ENCODE data around the gene AHCY. TPM values are rescaled to one million over a fixed set of nuclear protein-coding genes. Genes with fewer than 3 reads are reported as not detected.
A peak's percentile ranks its signal among the peaks of the same experiment; 100 is the strongest.

The AHCY gene
- polyA plus RNA-seq, 1 donor, result 161 TPM

DNA sequence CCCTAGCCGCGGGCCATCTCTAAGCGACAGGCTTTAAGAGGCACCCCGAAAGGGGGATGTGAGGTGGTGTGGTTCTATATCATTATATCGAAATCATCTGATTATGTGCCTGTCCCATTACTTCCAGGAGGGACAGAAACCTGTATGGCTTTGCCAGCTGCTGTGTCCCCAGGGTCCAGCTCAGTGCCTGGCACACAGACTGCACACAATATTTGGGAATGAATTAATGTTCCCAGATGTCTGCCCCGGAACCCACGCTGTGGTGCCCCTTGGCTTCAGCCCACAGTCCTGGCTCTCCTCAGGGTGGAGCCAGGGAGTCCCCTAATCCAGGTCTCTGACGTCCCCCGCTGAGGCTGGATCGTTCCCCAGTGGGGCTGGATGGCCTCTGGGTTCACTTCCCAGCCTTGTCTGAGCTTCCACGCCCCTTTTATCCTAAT lies 8.9 kb upstream of the AHCY start:
- H3K27me3 ChIP-seq (ENCODE audit: control insufficient read depth, insufficient read depth, low read length), result peaks cover 4% of the 10 kb centered on the region
- no peaks in the 10 kb centered on the region for H3K36me3 ChIP-seq (ENCODE audit: control insufficient read depth, insufficient read depth, low read length)
- peaks cover 30% of the 10 kb centered on the region for H3K4me1 ChIP-seq (ENCODE audit: control insufficient read depth, insufficient read depth, low read length)
- peak in 1 of 2 donors; percentile 26 for DNase-seq
- H3K27ac ChIP-seq (ENCODE audit: low read length), result peak overlapping the region; percentile 60
- H3K9me3 ChIP-seq (ENCODE audit: control insufficient read depth, low read depth, low read length), result no peaks in the 10 kb centered on the region
- peak overlapping the region; percentile 33 for H3K4me3 ChIP-seq (ENCODE audit: low read length)
- no CpG with 5 or more reads among the region's 11 CpGs for WGBS (ENCODE audit: insufficient coverage, low lambda C conversion rate)

GRCh38 chr20:34311118-34312023 lies 8.2 kb upstream of the AHCY start:
- peak overlapping the region; percentile 33 for H3K4me3 ChIP-seq (ENCODE audit: low read length)
- peaks cover 30% of the 10 kb centered on the region for H3K4me1 ChIP-seq (ENCODE audit: control insufficient read depth, insufficient read depth, low read length)
- DNase-seq, result peak; percentile 85 to 92
- no peaks in the 10 kb centered on the region for H3K9me3 ChIP-seq (ENCODE audit: control insufficient read depth, low read depth, low read length)
- H3K36me3 ChIP-seq (ENCODE audit: control insufficient read depth, insufficient read depth, low read length), result no peaks in the 10 kb centered on the region
- H3K27ac ChIP-seq (ENCODE audit: low read length), result peak overlapping the region; percentile 60
- H3K27me3 ChIP-seq (ENCODE audit: control insufficient read depth, insufficient read depth, low read length), result peaks cover 4% of the 10 kb centered on the region
- no CpG with 5 or more reads among the region's 45 CpGs for WGBS (ENCODE audit: insufficient coverage, low lambda C conversion rate)

- WGBS (ENCODE audit: insufficient coverage, low lambda C conversion rate), result no CpG with 5 or more reads among the region's 19 CpGs
- H3K27me3 ChIP-seq (ENCODE audit: control insufficient read depth, insufficient read depth, low read length), result peaks cover 4% of the 10 kb centered on the region
- peak overlapping the region; percentile 60 for H3K27ac ChIP-seq (ENCODE audit: low read length)
- DNase-seq, result peak; percentile 51 to 79
- peaks cover 30% of the 10 kb centered on the region for H3K4me1 ChIP-seq (ENCODE audit: control insufficient read depth, insufficient read depth, low read length)
- H3K9me3 ChIP-seq (ENCODE audit: control insufficient read depth, low read depth, low read length), result no peaks in the 10 kb centered on the region
- H3K36me3 ChIP-seq (ENCODE audit: control insufficient read depth, insufficient read depth, low read length), result no peaks in the 10 kb centered on the region
- H3K4me3 ChIP-seq (ENCODE audit: low read length), result peak overlapping the region; percentile 33
Measured at GRCh38 chr20:34310481-34311117, 7.4 kb upstream of the AHCY start.

DNA sequence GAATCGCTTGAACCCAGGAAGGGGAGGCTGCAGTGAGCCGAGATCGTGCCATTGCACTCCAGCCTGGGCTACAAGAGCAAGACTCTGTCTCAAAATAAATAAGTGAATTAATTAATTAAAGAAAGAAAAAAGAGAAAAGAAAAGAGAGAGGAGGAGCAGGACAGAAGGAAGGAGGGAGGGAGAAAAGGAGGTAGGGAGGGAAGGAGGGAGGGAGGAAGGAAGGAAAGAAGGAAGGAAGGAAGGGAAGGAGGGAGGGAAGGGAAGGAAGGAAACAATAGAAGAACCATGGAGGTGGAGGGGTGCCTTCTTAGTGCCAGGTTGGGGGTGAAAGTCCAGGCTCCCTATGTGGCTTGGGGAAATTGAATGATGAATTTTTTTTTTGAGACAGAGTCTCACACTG lies 6.5 kb upstream of the AHCY start:
- H3K4me3 ChIP-seq (ENCODE audit: low read length), result no peak overlapping the region
- H3K27ac ChIP-seq (ENCODE audit: low read length), result peak overlapping the region; percentile 60
- no peaks in the 10 kb centered on the region for H3K36me3 ChIP-seq (ENCODE audit: control insufficient read depth, insufficient read depth, low read length)
- 100% methylated on average over 2 of the region's 3 CpGs for WGBS (ENCODE audit: insufficient coverage, low lambda C conversion rate)
- H3K4me1 ChIP-seq (ENCODE audit: control insufficient read depth, insufficient read depth, low read length), result peaks cover 30% of the 10 kb centered on the region
- no peaks in the 10 kb centered on the region for H3K9me3 ChIP-seq (ENCODE audit: control insufficient read depth, low read depth, low read length)
- peaks cover 4% of the 10 kb centered on the region for H3K27me3 ChIP-seq (ENCODE audit: control insufficient read depth, insufficient read depth, low read length)
- DNase-seq, result no peak

DNA sequence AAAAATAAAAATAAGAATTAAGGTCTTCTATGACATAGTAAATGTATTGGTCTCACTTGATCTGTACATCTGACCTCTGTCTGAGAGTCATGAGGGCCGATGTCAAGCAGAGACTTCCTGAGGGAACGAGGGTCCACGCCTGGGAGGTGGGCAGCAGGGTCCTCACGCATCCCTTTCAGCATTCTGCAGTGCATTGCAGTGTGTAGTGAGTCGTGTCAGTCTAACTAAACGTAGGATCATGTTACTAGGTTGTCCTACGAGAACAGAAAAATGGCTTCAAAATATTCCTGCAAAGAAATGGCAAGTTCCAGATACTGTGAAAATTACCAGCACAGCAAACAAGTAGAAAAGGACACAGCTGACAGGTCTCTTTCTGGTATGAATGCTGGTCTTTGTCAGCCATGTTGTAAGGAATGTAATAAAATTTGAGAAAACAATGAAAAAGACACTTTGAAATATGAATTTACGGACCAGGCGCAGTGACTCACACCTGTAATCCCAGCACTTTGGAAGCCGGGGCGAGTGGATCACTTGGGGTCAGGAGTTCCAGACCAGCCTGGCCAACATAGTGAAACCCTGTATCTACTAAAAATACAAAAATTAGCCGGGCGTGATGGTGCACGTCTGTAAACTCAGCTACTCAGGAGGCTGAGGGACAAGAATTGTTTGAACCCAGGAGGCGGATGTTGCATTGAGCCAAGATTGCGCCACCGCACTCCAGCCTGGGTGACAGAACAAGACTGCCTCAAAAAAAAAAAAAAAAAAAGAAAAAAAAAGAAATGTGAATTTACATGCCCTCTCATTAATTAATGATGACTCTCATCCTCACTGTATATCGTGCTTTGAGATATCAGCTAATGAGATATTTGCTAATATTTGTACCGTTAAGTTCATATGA lies 2.4 kb upstream of the AHCY start:
- peaks cover 28% of the 10 kb centered on the region for H3K4me1 ChIP-seq (ENCODE audit: control insufficient read depth, insufficient read depth, low read length)
- H3K36me3 ChIP-seq (ENCODE audit: control insufficient read depth, insufficient read depth, low read length), result no peaks in the 10 kb centered on the region
- no peak for DNase-seq
- no peaks in the 10 kb centered on the region for H3K9me3 ChIP-seq (ENCODE audit: control insufficient read depth, low read depth, low read length)
- no peak overlapping the region for H3K4me3 ChIP-seq (ENCODE audit: low read length)
- H3K27me3 ChIP-seq (ENCODE audit: control insufficient read depth, insufficient read depth, low read length), result no peaks in the 10 kb centered on the region
- no peak overlapping the region for H3K27ac ChIP-seq (ENCODE audit: low read length)
- 81% methylated on average over 3 of the region's 19 CpGs for WGBS (ENCODE audit: insufficient coverage, low lambda C conversion rate)

- Histone ChIP-seq H3K9me3 (ENCODE audit: control insufficient read depth, low read depth, low read length) (no peaks in the 10 kb centered on the region), H3K27ac (ENCODE audit: low read length) (peak overlapping the region; percentile 98), H3K36me3 (ENCODE audit: control insufficient read depth, insufficient read depth, low read length) (peaks cover 4% of the 10 kb centered on the region), H3K4me3 (ENCODE audit: low read length) (peak overlapping the region; percentile 90), H3K27me3 (ENCODE audit: control insufficient read depth, insufficient read depth, low read length) (no peaks in the 10 kb centered on the region), H3K4me1 (ENCODE audit: control insufficient read depth, insufficient read depth, low read length) (peaks cover 19% of the 10 kb centered on the region)
- WGBS (ENCODE audit: insufficient coverage, low lambda C conversion rate), result no CpG with 5 or more reads among the region's 9 CpGs
- no peak for DNase-seq
Measured at GRCh38 chr20:34302312-34302722, 838 bp downstream of the AHCY start.

DNA sequence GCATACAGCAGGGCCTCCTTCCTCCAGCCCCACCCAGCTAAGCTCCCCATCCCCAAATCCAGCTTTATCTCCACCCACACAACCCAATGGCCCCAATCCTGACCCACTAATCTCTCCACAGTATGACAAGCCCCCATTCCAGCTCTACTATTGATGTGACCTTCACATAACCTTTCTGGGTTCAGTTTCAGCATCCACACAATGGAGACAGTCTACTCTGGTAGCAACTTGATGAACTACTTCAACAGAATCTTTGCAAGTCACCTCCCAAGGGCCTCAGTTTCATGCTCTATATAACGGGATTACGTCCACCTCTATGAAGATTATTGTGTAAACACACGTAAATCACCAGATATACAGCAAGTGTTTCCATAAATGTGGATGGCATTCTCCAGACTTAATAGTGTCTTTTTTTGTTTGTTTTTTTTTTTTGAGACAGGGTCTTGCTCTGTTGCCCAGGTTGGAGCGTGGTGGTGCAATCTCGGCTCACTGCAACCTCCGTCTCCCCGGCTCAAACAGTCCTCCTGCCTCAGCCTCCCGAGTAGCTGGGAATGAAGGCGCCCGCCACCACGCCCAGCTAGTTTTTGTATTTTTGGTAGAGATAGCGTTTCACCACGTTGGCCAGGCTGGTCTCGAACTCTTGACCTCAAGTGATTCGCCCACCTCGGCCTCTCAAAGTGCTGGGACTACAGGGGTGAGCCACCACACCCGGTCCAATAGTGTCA lies 1.4 kb downstream of the AHCY start:
- peaks cover 4% of the 10 kb centered on the region for H3K36me3 ChIP-seq (ENCODE audit: control insufficient read depth, insufficient read depth, low read length)
- peak overlapping the region; percentile 90 for H3K4me3 ChIP-seq (ENCODE audit: low read length)
- WGBS (ENCODE audit: insufficient coverage, low lambda C conversion rate), result 73% methylated on average over 3 of the region's 17 CpGs
- peaks cover 19% of the 10 kb centered on the region for H3K4me1 ChIP-seq (ENCODE audit: control insufficient read depth, insufficient read depth, low read length)
- H3K27me3 ChIP-seq (ENCODE audit: control insufficient read depth, insufficient read depth, low read length), result no peaks in the 10 kb centered on the region
- H3K27ac ChIP-seq (ENCODE audit: low read length), result peak overlapping the region; percentile 98
- DNase-seq, result no peak
- no peaks in the 10 kb centered on the region for H3K9me3 ChIP-seq (ENCODE audit: control insufficient read depth, low read depth, low read length)

GRCh38 chr20:34300809-34301586 lies 2.2 kb downstream of the AHCY start:
- Histone ChIP-seq H3K27me3 (ENCODE audit: control insufficient read depth, insufficient read depth, low read length) (no peaks in the 10 kb centered on the region), H3K4me3 (ENCODE audit: low read length) (no peak overlapping the region), H3K4me1 (ENCODE audit: control insufficient read depth, insufficient read depth, low read length) (peaks cover 19% of the 10 kb centered on the region), H3K27ac (ENCODE audit: low read length) (no peak overlapping the region), H3K36me3 (ENCODE audit: control insufficient read depth, insufficient read depth, low read length) (peaks cover 4% of the 10 kb centered on the region), H3K9me3 (ENCODE audit: control insufficient read depth, low read depth, low read length) (no peaks in the 10 kb centered on the region)
- no CpG with 5 or more reads among the region's 7 CpGs for WGBS (ENCODE audit: insufficient coverage, low lambda C conversion rate)
- peak; percentile 15 to 44 for DNase-seq

GRCh38 chr20:34300256-34300806 lies 2.8 kb downstream of the AHCY start:
- Histone ChIP-seq H3K4me3 (ENCODE audit: low read length) (no peak overlapping the region), H3K27ac (ENCODE audit: low read length) (no peak overlapping the region), H3K9me3 (ENCODE audit: control insufficient read depth, low read depth, low read length) (no peaks in the 10 kb centered on the region), H3K27me3 (ENCODE audit: control insufficient read depth, insufficient read depth, low read length) (no peaks in the 10 kb centered on the region), H3K4me1 (ENCODE audit: control insufficient read depth, insufficient read depth, low read length) (peaks cover 19% of the 10 kb centered on the region), H3K36me3 (ENCODE audit: control insufficient read depth, insufficient read depth, low read length) (peaks cover 7% of the 10 kb centered on the region)
- no peak for DNase-seq
- no CpG with 5 or more reads among the region's 3 CpGs for WGBS (ENCODE audit: insufficient coverage, low lambda C conversion rate)

All from large intestine (tissue), 3 donors.